Keratinocyte (primary cell): ENCODE measurements around the gene SPOCK1. TPM values are rescaled to one million over a fixed set of nuclear protein-coding genes. Genes with fewer than 3 reads are reported as not detected.

Experiments
- DNase-seq: peaks from one replicate; pipeline ENCODE4 v3.0.0-alpha.2; 2011; ENCODE audit warnings: low read depth, missing footprints, low spot score
- FAIRE-seq: peaks from 2 replicates; lab custom pipeline; 2011; peaks lifted over from hg19 to GRCh38; lab: Jason Lieb, UNC
- H2AFZ ChIP-seq: 2 replicates; pipeline ENCODE4 v1.6.0; 2012; ENCODE audit warnings: low read length, control low read depth, inconsistent platforms; ENCODE audit not compliant: control insufficient read depth
- H3K27ac ChIP-seq: 2 replicates; pipeline ENCODE4 v1.5.1; 2011; ENCODE audit warnings: low read length; ENCODE audit not compliant: control insufficient read depth, insufficient read depth
- H3K27me3 ChIP-seq: 3 replicates; pipeline ENCODE4 v1.6.0; 2011; ENCODE audit warnings: low read length; ENCODE audit not compliant: control insufficient read depth, insufficient read depth; ENCODE audit errors: extremely low read depth
- H3K36me3 ChIP-seq, 2 experiments: 2 replicates in 1 of 2; 3 replicates in 1 of 2; pipeline ENCODE4 v1.5.1; 2011; ENCODE audit warnings: low read length in 2 of 2, mild to moderate bottlenecking in 1 of 2; ENCODE audit not compliant: control insufficient read depth in 2 of 2, insufficient read depth in 2 of 2; ENCODE audit errors: extremely low read depth in 1 of 2
- H3K4me1 ChIP-seq: 3 replicates; pipeline ENCODE4 v1.5.1; 2011; ENCODE audit warnings: low read length; ENCODE audit not compliant: control insufficient read depth, insufficient read depth; ENCODE audit errors: extremely low read depth
- H3K4me2 ChIP-seq: 3 replicates; pipeline ENCODE4 v1.6.0; 2011; ENCODE audit warnings: low read depth, low read length; ENCODE audit not compliant: control insufficient read depth, insufficient read depth; ENCODE audit errors: extremely low read depth
- H3K4me3 ChIP-seq, 3 experiments: fragments of 200-600 bp in 1 of 3; sonication (generic) in 1 of 3; 2 replicates in 2 of 3; 3 replicates in 1 of 3; pipeline ENCODE4 v1.5.1; 2011 to 2016; ENCODE audit warnings: low read length in 3 of 3, mild to moderate bottlenecking in 3 of 3, control low read depth in 2 of 3, inconsistent platforms in 1 of 3, low read depth in 1 of 3, mixed read lengths in 1 of 3, mixed run types in 1 of 3, moderate library complexity in 1 of 3; ENCODE audit not compliant: control insufficient read depth in 2 of 3, insufficient read depth in 2 of 3; ENCODE audit errors: extremely low read depth in 1 of 3
- H3K79me2 ChIP-seq: 2 replicates; pipeline ENCODE4 v1.6.0; 2012; ENCODE audit warnings: low read length; ENCODE audit not compliant: control insufficient read depth, insufficient read depth
- H3K9ac ChIP-seq: 3 replicates; pipeline ENCODE4 v1.6.0; 2011; ENCODE audit warnings: low read length; ENCODE audit not compliant: control insufficient read depth, insufficient read depth; ENCODE audit errors: extremely low read depth
- H3K9me1 ChIP-seq: 3 replicates; pipeline ENCODE4 v1.6.0; 2011; ENCODE audit warnings: low read length; ENCODE audit not compliant: control insufficient read depth, insufficient read depth; ENCODE audit errors: extremely low read depth
- H3K9me3 ChIP-seq: 2 replicates; pipeline ENCODE4 v1.5.1; 2012; ENCODE audit warnings: low read depth, low read length; ENCODE audit not compliant: control insufficient read depth
- H4K20me1 ChIP-seq: 3 replicates; pipeline ENCODE4 v1.6.0; 2011; ENCODE audit warnings: low read length; ENCODE audit not compliant: control insufficient read depth, insufficient read depth; ENCODE audit errors: extremely low read depth
- EZH2 ChIP-seq: IDR thresholded peaks from one replicate; pipeline ENCODE4 v1.6.1; 2012; ENCODE audit warnings: inconsistent platforms, mild to moderate bottlenecking, low read length, moderate library complexity
- dilution Hi-C: fragments of 300-500 bp; cut with MboI; formaldehyde crosslinking; loops from one replicate; pipeline ENCODE4 v1.7.0; 2020; ENCODE audit warnings: low sequenced_read_pairs; ENCODE audit not compliant: extremely low pct_ligation_motif_present
- polyA plus RNA-seq, 5 experiments: library from polyadenylated mRNA; depleted of rRNA in 3 of 5; stranded (reverse) in 3 of 5; stranded (forward) in 1 of 5; unstranded in 1 of 5; fragments of >200 nt; gene quantifications; 1 replicate in 1 of 5; 2 replicates in 3 of 5; 3 replicates in 1 of 5; pipeline versions ENCODE4 v1.2.1 to v1.2.3, GENCODE V29; 2011 to 2012; ENCODE audit warnings: missing spikeins in 2 of 5, low read depth in 1 of 5, low replicate concordance in 1 of 5
- TF ChIP-seq, protein P1 (sequence below), 3 experiments: IDR thresholded peaks in 1 of 3; conservative IDR thresholded peaks in 1 of 3; optimal IDR thresholded peaks in 1 of 3; 2 replicates in 2 of 3; 3 replicates in 1 of 3; pipeline versions ENCODE3 to v1.5.1; 2011; ENCODE audit warnings: low read length in 3 of 3, mild to moderate bottlenecking in 3 of 3, moderate library complexity in 2 of 3, control low read depth in 1 of 3, inconsistent platforms in 1 of 3; ENCODE audit not compliant: insufficient read depth in 2 of 3; ENCODE audit errors: extremely low read depth in 1 of 3

The SPOCK1 gene
- polyA plus RNA-seq, 1 donor (not counting 4 experiments of a cell fraction or from before 2014, with no cell fraction given) = 5.5 TPM

- Histone ChIP-seq H3K27me3 (peaks cover 24% of the 10 kb centered on the region), H3K4me3 (no peak overlapping the region), H3K4me1 (peaks cover 3% of the 10 kb centered on the region), H3K4me2 (no peak overlapping the region), H3K27ac (no peak overlapping the region), H3K79me2 (no peaks in the 10 kb centered on the region), H3K9me3 (no peaks in the 10 kb centered on the region), H3K36me3 (no peaks in the 10 kb centered on the region), H2AFZ (no peak overlapping the region), H3K9ac (no peak overlapping the region), H3K9me1 (no peaks in the 10 kb centered on the region), H4K20me1 (no peaks in the 10 kb centered on the region)
- DNase-seq = no peak
- no peak for FAIRE-seq
- dilution Hi-C loops = no loop called here
- TF ChIP-seq, protein P1, sequence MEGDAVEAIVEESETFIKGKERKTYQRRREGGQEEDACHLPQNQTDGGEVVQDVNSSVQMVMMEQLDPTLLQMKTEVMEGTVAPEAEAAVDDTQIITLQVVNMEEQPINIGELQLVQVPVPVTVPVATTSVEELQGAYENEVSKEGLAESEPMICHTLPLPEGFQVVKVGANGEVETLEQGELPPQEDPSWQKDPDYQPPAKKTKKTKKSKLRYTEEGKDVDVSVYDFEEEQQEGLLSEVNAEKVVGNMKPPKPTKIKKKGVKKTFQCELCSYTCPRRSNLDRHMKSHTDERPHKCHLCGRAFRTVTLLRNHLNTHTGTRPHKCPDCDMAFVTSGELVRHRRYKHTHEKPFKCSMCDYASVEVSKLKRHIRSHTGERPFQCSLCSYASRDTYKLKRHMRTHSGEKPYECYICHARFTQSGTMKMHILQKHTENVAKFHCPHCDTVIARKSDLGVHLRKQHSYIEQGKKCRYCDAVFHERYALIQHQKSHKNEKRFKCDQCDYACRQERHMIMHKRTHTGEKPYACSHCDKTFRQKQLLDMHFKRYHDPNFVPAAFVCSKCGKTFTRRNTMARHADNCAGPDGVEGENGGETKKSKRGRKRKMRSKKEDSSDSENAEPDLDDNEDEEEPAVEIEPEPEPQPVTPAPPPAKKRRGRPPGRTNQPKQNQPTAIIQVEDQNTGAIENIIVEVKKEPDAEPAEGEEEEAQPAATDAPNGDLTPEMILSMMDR (optimal IDR thresholded peaks at IDR 0.05 in 1 of 3, IDR thresholded peaks at IDR 0.05 in 1 of 3, conservative IDR thresholded peaks at IDR 0.05 in 1 of 3; ENCODE audit: extremely low read depth in 1 of 3, insufficient read depth in 2 of 3, low read length in 3 of 3) = no peak
- no peak for TF ChIP-seq EZH2
Observed at GRCh38 chr5:137501846-137502406, 2.8 kb upstream of the SPOCK1 start.

- no peak for DNase-seq
Observed at GRCh38 chr5:137501226-137501625, 2.1 kb upstream of the SPOCK1 start.

More at GRCh38 chr5:137501226-137501625, 2.1 kb upstream of the SPOCK1 start:
- Histone ChIP-seq H4K20me1 (no peaks in the 10 kb centered on the region), H3K9me1 (no peaks in the 10 kb centered on the region), H3K36me3 (no peaks in the 10 kb centered on the region), H3K9me3 (no peaks in the 10 kb centered on the region), H3K79me2 (no peaks in the 10 kb centered on the region), H3K9ac (no peak overlapping the region), H2AFZ (no peak overlapping the region), H3K4me2 (no peak overlapping the region), H3K4me3 (no peak overlapping the region), H3K27me3 (peaks cover 29% of the 10 kb centered on the region), H3K4me1 (peaks cover 3% of the 10 kb centered on the region), H3K27ac (no peak overlapping the region)
- no peak for TF ChIP-seq EZH2
- TF ChIP-seq, protein P1 (optimal IDR thresholded peaks at IDR 0.05 in 1 of 3, IDR thresholded peaks at IDR 0.05 in 1 of 3, conservative IDR thresholded peaks at IDR 0.05 in 1 of 3; ENCODE audit: extremely low read depth in 1 of 3, insufficient read depth in 2 of 3, low read length in 3 of 3) = no peak
- FAIRE-seq = no peak
- dilution Hi-C loops = no loop called here
